GM18520 (cell line): ENCODE data around the gene SLC51B.
"Not testable (repeated sequence)": the region's sequence is repeated elsewhere in the genome, so short reads cannot be mapped to it uniquely, and the experiment has no call there.

Source experiments
- ATAC-seq: cut with Tn5 transposase; IDR thresholded peaks from one replicate; pipeline ENCODE4 v1.9.1; 2021; ENCODE audit not compliant: unreplicated experiment

The SLC51B gene

DNA sequence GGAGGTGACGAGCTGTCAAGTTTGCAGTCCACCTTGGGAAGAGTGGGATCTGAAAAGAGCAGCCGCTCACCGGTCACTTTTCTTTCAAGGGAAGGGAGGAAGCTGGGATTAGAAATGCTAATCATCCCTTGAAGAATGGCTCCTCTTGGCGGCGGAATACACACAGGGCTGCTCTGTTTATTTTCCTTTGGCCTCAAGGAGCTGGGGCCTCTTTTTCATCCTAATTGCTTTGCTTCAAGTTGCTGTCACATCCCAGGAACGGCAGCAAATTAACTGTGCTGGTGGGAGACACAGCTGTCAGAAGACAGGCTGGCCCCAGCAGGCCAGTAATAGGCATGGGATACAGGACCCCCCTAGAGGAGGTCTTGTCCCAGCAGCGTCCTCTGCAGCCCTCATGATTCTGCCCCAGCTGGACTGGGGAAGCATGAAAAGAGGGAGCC lies 38.1 kb downstream of the SLC51B start:
- no peak for ATAC-seq

DNA sequence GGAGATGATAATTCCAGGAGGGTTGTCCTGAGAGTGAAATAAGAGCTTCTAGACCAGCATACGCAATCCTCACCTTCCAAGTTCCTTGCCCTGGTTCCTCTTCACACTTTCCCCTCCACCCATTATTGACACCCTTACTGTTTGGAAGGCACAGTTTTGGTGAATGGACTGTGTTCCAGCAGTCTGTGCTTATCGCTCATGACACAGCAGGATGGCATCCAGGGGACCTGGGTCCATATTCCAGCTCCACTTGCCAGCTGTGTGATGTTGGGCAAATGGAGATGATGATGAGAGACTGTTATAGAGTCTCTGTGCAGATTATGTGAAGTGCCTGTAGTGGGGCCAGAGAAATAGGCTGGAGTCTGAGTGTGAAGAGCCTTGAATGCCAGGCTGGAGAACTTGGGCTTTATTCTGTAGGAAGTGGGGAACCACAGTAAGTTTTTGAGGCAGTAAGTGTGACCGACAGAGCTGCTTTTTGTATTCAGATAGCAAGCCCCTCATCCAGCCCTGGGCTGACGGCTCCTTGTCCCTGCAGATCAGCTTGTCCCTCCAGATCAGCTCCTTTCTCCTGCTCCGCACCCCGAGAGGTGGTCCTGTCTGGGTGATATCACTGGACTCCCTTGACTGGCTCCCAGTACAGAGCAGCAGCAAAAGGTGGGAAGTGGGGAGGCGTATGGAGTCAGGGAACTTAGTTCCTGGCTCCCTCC lies 39.5 kb downstream of the SLC51B start:
- no peak for ATAC-seq

DNA sequence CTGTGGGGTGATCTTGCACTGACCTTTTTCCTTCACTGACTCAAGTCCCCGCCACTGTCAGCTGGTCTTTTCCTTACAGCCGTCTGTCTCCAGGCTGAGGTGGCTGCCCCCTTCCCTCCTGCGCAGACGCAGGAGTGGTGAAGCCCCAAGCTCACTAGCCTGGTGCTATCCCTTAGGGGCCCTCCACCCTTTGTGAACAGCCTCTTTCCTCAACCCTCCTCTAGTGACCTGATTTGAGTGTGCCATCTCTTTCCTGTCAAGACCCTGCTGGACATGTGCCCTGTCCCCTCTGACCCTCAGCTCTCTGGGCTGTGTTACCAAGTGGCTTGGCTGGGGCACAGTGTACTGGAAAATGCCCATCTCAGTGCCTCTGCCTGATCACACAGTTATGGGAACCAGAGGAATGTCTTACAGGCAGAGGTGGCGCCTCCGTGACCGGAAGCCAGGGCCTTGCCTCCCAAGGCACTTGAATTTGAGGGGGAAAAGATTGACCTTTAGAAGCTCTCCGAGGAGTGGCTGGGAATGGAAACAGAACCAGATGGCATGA lies 40.1 kb downstream of the SLC51B start:
- ATAC-seq: no peak

DNA sequence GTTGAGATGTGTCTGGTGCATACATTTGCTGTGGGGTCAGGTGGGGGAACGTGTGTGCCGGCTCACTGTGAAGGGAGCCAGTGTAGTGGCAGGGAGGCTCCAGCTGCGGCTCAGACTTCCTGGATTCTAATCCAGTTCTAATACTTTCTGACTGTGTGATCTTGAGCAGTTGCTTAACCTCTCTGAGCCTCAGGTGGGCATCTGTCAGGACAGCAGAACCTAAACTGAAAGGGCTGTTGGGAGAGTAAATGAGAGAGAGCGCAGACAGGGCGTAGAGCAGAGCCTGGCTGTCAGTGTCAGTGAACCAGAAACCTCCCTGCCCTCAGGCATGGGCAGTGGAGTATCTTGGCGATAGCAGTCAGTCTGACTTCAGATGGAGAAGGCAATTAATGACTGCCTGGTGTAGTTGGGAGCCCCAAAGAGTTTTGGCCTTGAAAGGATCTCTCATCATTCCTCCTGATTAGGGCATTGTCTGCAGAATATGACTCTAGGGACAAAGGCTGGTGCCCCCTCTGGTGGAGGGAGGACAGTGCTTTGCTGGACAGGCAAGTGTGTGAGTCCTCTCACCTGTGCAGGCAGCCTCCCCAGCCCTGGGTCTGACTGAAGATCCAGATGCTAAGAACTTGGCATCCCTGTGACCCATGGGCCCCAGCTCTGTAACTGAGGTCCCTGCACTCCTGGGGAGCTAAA lies 40.9 kb downstream of the SLC51B start:
- no peak for ATAC-seq

DNA sequence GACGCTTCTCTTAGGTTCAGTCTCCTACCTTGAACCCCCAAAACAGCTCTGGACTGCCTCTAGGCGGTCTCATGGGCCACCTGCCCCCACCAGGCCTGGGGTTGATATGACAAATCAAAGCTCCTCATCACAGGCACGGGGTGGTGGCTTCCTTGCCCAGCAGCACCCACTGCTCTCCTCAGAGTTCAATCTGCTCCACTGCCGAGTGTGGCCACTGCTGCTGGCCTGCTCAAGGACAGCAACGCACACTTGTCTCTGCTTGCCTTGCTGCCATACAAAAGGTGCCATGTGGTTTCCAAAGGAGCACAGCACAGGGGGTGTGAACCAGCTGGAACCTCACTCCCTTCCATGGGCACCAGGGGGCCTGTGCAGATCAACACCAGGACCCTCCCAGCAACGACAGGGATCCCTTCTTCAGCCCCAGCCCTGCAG lies 41.5 kb downstream of the SLC51B start:
- ATAC-seq: no peak

DNA sequence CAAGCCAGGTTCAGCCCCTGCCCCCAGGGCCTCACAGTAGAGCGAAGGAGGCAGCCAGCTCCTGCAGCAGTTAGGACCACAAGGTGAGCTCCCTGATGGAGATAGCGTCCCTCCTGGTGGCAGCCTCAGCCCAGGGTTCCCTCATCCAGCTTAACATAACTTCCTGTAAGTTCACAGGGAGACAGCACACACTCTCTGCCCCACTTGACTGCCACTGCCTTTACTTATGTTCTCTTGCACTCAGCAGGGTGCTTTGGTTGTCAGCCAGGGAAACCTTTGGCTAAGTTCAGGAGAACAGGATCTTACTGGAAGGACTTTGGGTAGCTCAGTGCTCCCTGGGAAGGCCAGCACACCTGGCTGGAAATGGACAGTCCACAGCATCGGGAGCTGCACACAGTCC lies 42.2 kb downstream of the SLC51B start:
- ATAC-seq: no peak

DNA sequence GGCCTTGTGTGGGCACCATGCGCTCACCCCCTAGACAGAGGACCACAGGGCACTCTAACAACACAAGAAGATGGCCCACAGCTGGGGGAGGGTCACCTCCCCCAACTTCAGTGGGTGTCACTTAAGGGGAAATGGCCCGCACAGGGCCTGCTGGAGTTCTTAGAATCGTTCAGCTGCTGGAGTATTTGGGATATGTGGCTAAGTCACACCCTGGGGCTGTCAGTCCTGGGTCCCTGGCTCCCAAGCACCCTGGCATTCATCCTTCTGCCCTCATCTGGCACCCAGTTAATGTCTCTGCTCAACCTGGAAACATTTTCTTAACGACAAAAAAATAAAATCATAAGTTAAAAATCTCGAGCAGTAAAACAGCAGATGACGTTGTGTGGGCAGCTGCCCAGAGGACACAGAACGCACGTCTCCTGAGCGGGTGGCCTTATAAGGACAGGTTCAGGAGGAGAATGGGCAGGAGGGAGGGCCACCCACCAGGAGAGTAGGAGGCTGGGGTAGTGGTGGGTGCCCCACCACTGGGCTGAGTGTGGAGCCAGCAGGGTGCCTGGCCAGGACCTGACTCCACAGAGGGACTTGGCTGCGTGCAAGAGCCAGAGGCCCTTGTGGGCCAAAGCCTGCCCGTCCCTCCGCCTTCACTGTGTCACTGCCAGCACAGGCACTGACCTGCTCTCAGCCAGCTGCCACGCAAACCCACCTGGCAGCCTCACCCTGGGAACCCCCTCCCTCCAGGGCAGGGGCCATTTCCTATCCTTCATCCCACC lies 42.9 kb downstream of the SLC51B start:
- ATAC-seq: no peak

DNA sequence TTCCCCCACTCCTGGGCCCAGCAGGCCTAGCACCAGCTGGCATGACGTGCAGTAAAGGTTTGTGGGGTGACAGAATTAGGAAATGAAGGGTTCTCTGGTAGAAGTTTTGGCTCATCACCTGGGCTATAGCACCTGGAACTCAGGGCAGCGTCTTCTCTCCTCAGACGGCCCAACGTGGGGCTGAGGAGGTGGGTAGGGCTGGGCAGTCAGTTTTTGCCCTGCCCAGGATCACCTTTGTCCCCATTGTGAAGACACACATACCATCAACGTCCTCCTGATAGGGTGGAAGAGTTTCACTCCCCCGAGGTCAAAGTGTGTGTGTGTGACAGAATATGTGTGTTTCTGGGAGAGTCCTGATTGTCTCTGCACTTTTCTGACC lies 43.4 kb downstream of the SLC51B start:
- ATAC-seq: no peak

DNA sequence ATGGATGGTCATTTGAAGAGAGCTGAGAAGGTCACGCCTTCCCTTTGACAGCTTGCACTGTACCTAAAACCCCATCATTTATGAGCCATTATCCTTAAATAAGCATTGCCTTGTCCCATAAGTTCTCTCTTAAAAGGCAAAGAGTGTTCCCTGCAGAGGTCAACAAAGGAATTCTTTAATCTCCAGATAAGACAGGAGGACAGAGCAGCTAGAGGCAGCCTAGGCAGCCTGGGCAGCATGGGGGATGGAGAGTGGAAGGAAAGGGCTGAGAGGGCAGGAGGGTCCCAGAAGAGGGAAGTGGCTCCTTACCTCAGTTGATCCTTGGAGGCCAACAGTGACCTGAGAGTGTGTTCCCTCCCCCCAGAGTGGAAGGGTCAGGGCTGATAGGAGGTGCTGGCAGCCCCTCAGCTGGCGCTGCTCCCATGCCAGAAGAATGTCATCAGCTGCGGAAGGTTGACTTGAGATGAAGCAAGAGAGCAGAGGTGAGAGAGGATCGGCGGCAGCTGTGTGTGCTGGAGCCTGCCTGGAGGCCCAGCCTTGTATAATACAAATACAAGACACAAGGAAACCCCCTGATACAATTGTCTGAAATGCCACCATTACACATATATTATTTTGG lies 44.1 kb downstream of the SLC51B start:
- ATAC-seq: no peak

DNA sequence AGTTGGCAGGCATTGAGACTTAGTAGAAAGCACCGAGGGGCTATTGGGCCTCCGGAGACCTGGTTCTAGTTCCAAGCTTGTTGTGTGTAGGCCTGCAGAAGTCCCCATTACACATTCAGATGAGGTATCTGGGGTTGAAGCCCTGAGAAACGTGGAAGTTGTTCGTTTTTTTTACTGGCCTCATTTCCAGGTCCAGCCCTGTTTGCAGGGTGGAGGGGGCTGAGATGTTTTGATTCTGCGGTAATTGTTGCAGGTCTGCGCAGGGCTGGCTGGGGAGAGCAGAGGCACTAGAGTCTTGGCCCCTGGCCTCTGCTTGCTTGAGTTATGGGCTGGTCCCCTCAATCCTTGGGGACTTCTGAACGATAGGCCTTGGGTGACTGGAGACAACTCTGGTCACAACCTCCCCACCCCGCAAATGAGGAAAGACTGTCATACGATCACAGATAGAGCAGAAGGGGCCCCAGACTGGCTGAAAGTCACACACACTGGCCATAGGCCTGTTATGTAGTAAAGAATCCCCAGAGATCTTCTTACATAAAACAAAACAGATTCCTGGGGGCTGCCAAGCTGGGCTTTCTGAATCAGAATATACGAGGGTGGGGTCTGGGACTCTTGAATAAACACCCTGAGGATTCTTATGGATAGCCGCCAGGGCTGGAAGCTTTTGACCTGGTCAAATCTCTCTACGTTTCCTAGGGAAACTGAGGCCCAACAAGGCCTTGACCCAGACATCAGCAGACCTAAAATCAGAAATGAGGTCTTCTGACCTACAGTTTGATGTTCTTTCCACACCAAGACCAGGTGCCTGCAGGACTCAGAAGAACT lies 47.0 kb downstream of the SLC51B start:
- ATAC-seq: no peak

DNA sequence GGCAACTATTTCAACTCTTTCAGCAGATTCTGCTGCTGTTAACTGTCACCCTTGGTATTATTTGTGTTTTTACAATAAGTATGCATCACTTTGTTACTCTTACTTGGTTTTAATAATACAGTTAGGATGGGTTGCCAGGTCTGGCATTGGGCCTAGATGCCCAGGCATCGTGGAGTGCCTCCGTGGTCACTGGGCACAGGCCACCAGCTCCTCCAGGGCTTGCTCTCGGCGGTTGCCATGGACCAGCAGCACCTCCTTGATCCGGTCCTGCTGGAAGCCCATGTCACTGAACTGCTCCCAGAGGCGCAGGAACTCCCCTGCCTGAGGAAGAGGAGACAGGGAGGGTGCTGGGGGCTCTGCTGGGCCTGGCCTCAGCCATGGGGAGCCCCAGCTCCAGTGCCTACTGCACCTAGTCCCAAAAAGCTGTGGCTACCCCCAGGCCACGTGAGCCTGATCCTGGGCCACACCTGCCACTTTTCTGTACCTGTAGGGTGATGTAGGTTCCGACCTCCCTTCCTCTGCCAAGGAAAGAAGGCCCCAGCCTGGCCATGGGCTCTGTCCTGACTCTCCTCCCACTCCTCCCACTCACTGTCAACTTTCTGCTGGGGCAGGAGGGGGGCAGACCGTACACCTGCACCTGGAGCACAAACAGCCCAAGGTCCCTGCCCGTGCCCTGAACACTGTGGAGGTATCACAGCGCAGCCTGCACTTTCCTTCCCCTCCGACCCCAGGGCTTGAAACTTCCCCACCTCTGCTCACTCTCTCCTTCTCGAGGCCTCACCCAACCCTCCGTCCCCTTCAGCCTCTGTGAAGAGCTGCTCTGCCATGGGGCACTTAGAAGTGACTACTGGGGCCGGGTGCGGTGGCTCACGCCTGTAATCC lies 48.0 kb downstream of the SLC51B start:
- no peak for ATAC-seq

DNA sequence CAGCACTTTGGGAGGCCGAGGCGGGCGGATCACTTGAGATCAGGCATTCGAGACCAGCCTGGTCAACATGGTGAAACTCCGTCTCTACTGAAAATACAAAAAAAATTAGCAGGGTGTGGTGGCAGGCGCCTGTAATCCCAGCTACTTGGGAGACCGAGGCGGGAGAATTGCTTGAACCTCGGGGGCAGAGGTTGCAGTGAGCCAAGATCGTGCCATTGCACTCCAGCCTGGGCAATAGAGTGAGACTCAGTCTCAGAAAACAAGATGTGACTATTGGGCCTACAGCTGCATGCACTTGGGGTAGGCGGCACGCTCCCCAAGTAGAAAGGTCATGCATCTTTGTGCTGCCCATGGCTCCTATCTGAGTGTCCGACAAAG lies 48.6 kb downstream of the SLC51B start:
- not testable (repeated sequence) for ATAC-seq

DNA sequence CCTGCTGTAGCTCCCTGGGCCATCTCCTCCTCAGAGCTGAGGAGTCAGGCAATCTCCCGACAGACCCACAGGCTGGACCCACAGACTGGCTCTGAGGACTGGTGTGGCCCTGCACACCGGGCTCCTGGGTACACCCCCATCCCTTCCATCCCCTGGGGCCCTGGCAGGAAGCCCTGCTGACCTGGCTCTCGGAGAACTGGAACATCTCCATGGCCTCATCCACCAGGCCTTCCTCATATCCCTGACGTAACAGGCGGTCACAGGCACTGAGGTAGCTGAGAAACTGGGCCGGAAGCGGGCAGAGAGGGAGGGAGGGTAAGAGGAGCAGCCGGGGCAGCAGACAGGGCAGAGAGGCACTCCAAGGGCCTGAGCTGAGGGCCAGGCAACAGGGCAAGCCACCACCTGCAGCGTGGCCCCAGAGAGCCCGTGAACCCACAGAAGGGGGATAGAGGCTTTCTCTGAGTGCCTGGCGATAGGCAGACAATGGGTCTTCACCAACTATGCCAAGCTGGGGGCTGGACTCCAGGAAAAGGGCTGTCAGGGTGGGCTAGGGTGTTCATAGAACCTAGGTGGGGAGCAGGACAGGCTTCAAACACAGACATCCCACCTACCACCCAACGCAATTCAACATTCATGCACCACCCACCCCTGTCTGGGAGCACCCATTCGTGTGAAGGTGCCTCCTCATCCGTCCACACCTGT lies 49.3 kb downstream of the SLC51B start:
- ATAC-seq: no peak

DNA sequence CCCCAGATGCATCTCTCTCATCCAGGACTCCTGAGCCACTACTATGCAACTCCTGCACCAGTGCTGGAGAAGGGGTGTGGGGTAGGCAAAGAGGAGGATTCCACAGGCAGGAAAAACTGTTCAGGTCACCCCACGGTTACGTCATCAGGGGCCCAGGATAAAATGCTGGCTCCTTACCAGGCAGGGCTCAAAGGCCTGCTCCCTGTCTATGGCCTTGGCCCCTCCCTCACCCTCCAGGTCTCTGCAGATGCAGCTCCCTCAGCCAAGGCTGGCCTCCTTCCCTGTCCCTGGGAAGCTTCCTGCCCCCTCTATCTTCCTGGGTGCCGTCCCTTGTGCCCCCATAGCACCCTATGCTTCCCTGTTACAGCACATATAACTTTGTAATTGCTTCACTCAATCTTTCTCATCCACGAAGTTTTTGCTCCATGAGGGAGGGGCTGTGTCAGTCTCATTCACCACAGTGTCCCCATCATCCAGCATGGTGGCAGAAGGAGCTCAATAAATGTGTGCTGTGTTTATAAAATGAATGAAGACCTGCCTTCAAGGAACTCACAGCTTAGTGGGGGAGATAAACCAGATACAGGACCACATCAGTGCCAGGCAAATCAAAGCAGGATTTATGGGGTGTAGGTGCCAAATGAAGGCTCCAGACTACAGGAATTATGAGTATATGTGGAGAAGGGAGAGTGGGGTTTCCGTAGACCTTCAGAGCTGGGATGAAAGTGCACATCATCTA lies 50.0 kb downstream of the SLC51B start:
- no peak for ATAC-seq

DNA sequence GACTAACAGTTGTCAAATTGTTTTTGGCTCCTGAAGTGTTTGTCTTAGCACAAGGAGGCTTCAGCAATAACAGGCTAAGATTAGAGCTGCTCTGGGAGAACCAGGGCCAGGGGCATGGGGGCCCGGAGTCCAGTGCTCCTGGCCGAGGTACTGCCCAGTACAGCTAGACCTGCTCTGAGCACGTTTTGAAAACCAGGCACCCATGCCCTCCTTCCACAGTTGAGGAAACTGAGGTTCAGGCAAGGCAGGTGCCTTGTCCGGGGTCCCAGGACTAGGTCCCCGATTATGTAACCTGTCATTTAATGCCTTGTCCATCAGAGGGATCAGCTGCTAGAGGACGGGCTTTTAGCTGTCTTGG lies 50.5 kb downstream of the SLC51B start:
- no peak for ATAC-seq

DNA sequence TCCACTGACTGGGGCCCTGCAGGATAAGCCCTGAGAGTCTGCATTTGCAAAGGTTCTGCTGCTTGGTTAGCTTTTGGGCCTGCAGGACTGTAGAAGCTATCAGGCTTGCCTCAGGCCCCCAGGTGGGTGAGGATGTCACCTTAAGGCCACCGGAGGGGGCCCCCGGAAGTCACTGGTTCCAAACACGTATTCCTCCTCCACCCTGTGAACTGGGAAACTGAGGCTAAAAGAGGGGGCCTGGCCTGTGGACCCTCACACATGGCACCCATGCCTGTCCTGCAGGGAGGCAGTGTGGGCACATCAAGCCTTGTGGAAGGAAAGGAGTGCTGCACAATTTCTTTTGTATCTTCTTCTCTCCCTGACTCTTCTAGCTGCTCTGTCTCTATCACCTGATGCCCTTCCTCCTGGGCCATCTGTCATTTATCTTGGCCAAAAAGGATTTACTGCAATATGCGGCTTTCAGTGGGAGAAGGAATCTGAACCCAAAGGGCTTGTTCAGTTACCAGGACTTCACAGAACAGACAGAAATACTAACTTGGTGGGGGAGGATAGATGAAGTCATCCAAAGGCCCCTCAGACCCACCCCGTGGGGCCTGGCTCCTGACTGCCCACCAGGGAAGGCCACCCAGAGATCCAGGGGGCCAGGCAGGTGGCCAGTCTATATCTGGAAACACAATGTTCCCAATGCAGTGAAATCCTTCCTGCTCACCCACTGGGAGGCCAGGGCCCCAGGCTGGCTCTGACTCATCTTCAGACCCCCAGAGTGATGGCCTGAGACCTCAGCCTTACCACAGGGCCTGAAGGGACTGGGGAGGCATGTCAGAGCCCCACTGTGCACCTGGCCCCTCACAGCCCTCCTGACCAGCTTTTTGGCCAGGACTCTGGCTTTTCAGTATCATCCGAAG lies 51.5 kb downstream of the SLC51B start:
- no peak for ATAC-seq

DNA sequence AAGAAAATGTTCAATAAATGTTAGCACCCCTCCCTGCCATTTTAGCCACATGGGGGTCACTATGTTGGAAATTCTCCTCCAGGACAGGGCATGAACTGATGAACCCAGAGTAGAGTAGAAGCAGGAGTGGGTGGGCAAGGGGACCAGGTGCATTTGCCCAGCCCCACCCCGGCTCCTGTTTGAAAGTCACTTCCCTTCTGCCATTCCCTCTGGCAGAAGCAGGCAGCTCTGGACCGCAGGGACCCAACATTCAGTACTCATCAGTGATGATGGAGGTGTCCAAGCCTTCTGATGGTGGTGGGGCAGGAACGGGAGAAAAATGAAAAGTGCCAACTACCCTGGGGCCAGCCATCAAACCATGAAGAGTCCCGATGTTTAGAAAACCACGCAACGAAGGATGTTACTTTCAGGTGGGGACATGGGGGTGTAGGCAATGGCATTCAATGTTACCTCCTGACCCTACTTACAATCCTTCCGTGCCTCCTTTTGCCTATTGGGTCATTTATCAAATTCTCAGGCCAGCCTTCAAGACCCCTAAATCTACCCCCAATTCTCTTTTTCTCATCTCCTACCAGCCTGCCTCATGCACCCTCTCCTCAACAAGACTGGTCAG lies 52.6 kb downstream of the SLC51B start:
- ATAC-seq: no peak
